Thyroid gland (tissue), 4 donors: ENCODE results near the gene SAAL1.

Source experiments
- CTCF ChIP-seq, 6 experiments: fragments of 200-600 bp in 3 of 6; fragments of 450-650 bp in 3 of 6; sonication (generic) in 3 of 6; IDR thresholded peaks; one replicate each; pipeline ENCODE4 v1.5.1; 2016 to 2019; ENCODE audit warnings: antibody characterized with exemption in 6 of 6, mild to moderate bottlenecking in 2 of 6, inconsistent platforms in 1 of 6, moderate library complexity in 1 of 6
- POLR2A ChIP-seq, 2 donors: fragments of 450-650 bp; IDR thresholded peaks; one replicate each; pipeline ENCODE4 v1.6.1; 2017; ENCODE audit warnings: antibody characterized with exemption in 2 of 2, mild to moderate bottlenecking in 2 of 2, moderate library complexity in 1 of 2

GRCh38 chr11:18036456-18036855, 69.4 kb downstream of the SAAL1 start:
- TF ChIP-seq CTCF (IDR thresholded peaks at IDR 0.05) (no peak), POLR2A (IDR thresholded peaks at IDR 0.05) (no peak)
